GM19397 (cell line): ENCODE measurements around the gene KLHL3.
"Not testable (repeated sequence)": the region's sequence is repeated elsewhere in the genome, so short reads cannot be mapped to it uniquely, and the experiment has no call there.

Experiments
- ATAC-seq: cut with Tn5 transposase; IDR thresholded peaks from one replicate; pipeline ENCODE4 v1.9.1; 2021; ENCODE audit warnings: mild to moderate bottlenecking, moderate library complexity; ENCODE audit not compliant: unreplicated experiment

The KLHL3 gene

GRCh38 chr5:137672881-137673280 is 63.0 kb downstream of the KLHL3 start:
- no peak for ATAC-seq

GRCh38 chr5:137672001-137672400 is 63.9 kb downstream of the KLHL3 start:
- no peak for ATAC-seq

GRCh38 chr5:137669811-137670210 is 66.1 kb downstream of the KLHL3 start:
- no peak for ATAC-seq

- no peak for ATAC-seq
Measured at GRCh38 chr5:137668637-137669036, 67.3 kb downstream of the KLHL3 start.

GRCh38 chr5:137667341-137667740 is 68.5 kb downstream of the KLHL3 start:
- ATAC-seq, result no peak

GRCh38 chr5:137666901-137667300 is 69.0 kb downstream of the KLHL3 start:
- no peak for ATAC-seq

GRCh38 chr5:137666461-137666850 is 69.4 kb downstream of the KLHL3 start:
- peak; percentile 27 for ATAC-seq

- peak; percentile 98 for ATAC-seq
Measured at GRCh38 chr5:137665678-137666460, 70.0 kb downstream of the KLHL3 start.

- ATAC-seq, result peak; percentile 82
Measured at GRCh38 chr5:137660349-137660817, 75.5 kb downstream of the KLHL3 start.

- no peak for ATAC-seq
Measured at GRCh38 chr5:137659209-137659608, 76.7 kb downstream of the KLHL3 start.

GRCh38 chr5:137658324-137658723 is 77.6 kb downstream of the KLHL3 start:
- no peak for ATAC-seq

GRCh38 chr5:137657073-137657472 is 78.8 kb downstream of the KLHL3 start:
- ATAC-seq, result no peak

GRCh38 chr5:137656558-137656957 is 79.3 kb downstream of the KLHL3 start:
- ATAC-seq, result no peak

GRCh38 chr5:137651022-137651421 is 84.9 kb downstream of the KLHL3 start:
- ATAC-seq, result no peak

- ATAC-seq, result no peak
Measured at GRCh38 chr5:137649228-137649935, 86.5 kb downstream of the KLHL3 start.

- no peak for ATAC-seq
Measured at GRCh38 chr5:137648361-137648760, 87.5 kb downstream of the KLHL3 start.

- ATAC-seq, result no peak
Measured at GRCh38 chr5:137647401-137647800, 88.5 kb downstream of the KLHL3 start.

GRCh38 chr5:137646761-137647160 is 89.1 kb downstream of the KLHL3 start:
- ATAC-seq, result no peak

- ATAC-seq, result not testable (repeated sequence)
Measured at GRCh38 chr5:137643081-137643480, 92.8 kb downstream of the KLHL3 start.

GRCh38 chr5:137642091-137642490 is 93.8 kb downstream of the KLHL3 start:
- ATAC-seq, result no peak

- ATAC-seq, result no peak
Measured at GRCh38 chr5:137641148-137641547, 94.7 kb downstream of the KLHL3 start.

- no peak for ATAC-seq
Measured at GRCh38 chr5:137639645-137640044, 96.2 kb downstream of the KLHL3 start.
